Keratinocyte (primary cell): ENCODE results near the gene SLC4A1AP. TPM values are rescaled to one million over a fixed set of nuclear protein-coding genes. Genes with fewer than 3 reads are reported as not detected.
A peak's percentile ranks its signal among the peaks of the same experiment; 100 is the strongest.
"Not testable (repeated sequence)": the region's sequence is repeated elsewhere in the genome, so short reads cannot be mapped to it uniquely, and the experiment has no call there.

Source experiments
- DNase-seq: peaks from one replicate; pipeline ENCODE4 v3.0.0-alpha.2; 2011; ENCODE audit warnings: low read depth, missing footprints, low spot score
- FAIRE-seq: peaks from 2 replicates; lab custom pipeline; 2011; peaks lifted over from hg19 to GRCh38; lab: Jason Lieb, UNC
- H2AFZ ChIP-seq: 2 replicates; pipeline ENCODE4 v1.6.0; 2012; ENCODE audit warnings: low read length, control low read depth, inconsistent platforms; ENCODE audit not compliant: control insufficient read depth
- H3K27ac ChIP-seq: 2 replicates; pipeline ENCODE4 v1.5.1; 2011; ENCODE audit warnings: low read length; ENCODE audit not compliant: control insufficient read depth, insufficient read depth
- H3K27me3 ChIP-seq: 3 replicates; pipeline ENCODE4 v1.6.0; 2011; ENCODE audit warnings: low read length; ENCODE audit not compliant: control insufficient read depth, insufficient read depth; ENCODE audit errors: extremely low read depth
- H3K36me3 ChIP-seq, 2 experiments: 2 replicates in 1 of 2; 3 replicates in 1 of 2; pipeline ENCODE4 v1.5.1; 2011; ENCODE audit warnings: low read length in 2 of 2, mild to moderate bottlenecking in 1 of 2; ENCODE audit not compliant: control insufficient read depth in 2 of 2, insufficient read depth in 2 of 2; ENCODE audit errors: extremely low read depth in 1 of 2
- H3K4me1 ChIP-seq: 3 replicates; pipeline ENCODE4 v1.5.1; 2011; ENCODE audit warnings: low read length; ENCODE audit not compliant: control insufficient read depth, insufficient read depth; ENCODE audit errors: extremely low read depth
- H3K4me2 ChIP-seq: 3 replicates; pipeline ENCODE4 v1.6.0; 2011; ENCODE audit warnings: low read depth, low read length; ENCODE audit not compliant: control insufficient read depth, insufficient read depth; ENCODE audit errors: extremely low read depth
- H3K4me3 ChIP-seq, 3 experiments: fragments of 200-600 bp in 1 of 3; sonication (generic) in 1 of 3; 2 replicates in 2 of 3; 3 replicates in 1 of 3; pipeline ENCODE4 v1.5.1; 2011 to 2016; ENCODE audit warnings: low read length in 3 of 3, mild to moderate bottlenecking in 3 of 3, control low read depth in 2 of 3, inconsistent platforms in 1 of 3, low read depth in 1 of 3, mixed read lengths in 1 of 3, mixed run types in 1 of 3, moderate library complexity in 1 of 3; ENCODE audit not compliant: control insufficient read depth in 2 of 3, insufficient read depth in 2 of 3; ENCODE audit errors: extremely low read depth in 1 of 3
- H3K79me2 ChIP-seq: 2 replicates; pipeline ENCODE4 v1.6.0; 2012; ENCODE audit warnings: low read length; ENCODE audit not compliant: control insufficient read depth, insufficient read depth
- H3K9ac ChIP-seq: 3 replicates; pipeline ENCODE4 v1.6.0; 2011; ENCODE audit warnings: low read length; ENCODE audit not compliant: control insufficient read depth, insufficient read depth; ENCODE audit errors: extremely low read depth
- H3K9me1 ChIP-seq: 3 replicates; pipeline ENCODE4 v1.6.0; 2011; ENCODE audit warnings: low read length; ENCODE audit not compliant: control insufficient read depth, insufficient read depth; ENCODE audit errors: extremely low read depth
- H3K9me3 ChIP-seq: 2 replicates; pipeline ENCODE4 v1.5.1; 2012; ENCODE audit warnings: low read depth, low read length; ENCODE audit not compliant: control insufficient read depth
- H4K20me1 ChIP-seq: 3 replicates; pipeline ENCODE4 v1.6.0; 2011; ENCODE audit warnings: low read length; ENCODE audit not compliant: control insufficient read depth, insufficient read depth; ENCODE audit errors: extremely low read depth
- EZH2 ChIP-seq: IDR thresholded peaks from one replicate; pipeline ENCODE4 v1.6.1; 2012; ENCODE audit warnings: inconsistent platforms, mild to moderate bottlenecking, low read length, moderate library complexity
- dilution Hi-C: fragments of 300-500 bp; cut with MboI; formaldehyde crosslinking; loops from one replicate; pipeline ENCODE4 v1.7.0; 2020; ENCODE audit warnings: low sequenced_read_pairs; ENCODE audit not compliant: extremely low pct_ligation_motif_present
- polyA plus RNA-seq, 5 experiments: library from polyadenylated mRNA; depleted of rRNA in 3 of 5; stranded (reverse) in 3 of 5; stranded (forward) in 1 of 5; unstranded in 1 of 5; fragments of >200 nt; gene quantifications; 1 replicate in 1 of 5; 2 replicates in 3 of 5; 3 replicates in 1 of 5; pipeline versions ENCODE4 v1.2.1 to v1.2.3, GENCODE V29; 2011 to 2012; ENCODE audit warnings: missing spikeins in 2 of 5, low read depth in 1 of 5, low replicate concordance in 1 of 5
- TF ChIP-seq, protein P1 (sequence below), 3 experiments: IDR thresholded peaks in 1 of 3; conservative IDR thresholded peaks in 1 of 3; optimal IDR thresholded peaks in 1 of 3; 2 replicates in 2 of 3; 3 replicates in 1 of 3; pipeline versions ENCODE3 to v1.5.1; 2011; ENCODE audit warnings: low read length in 3 of 3, mild to moderate bottlenecking in 3 of 3, moderate library complexity in 2 of 3, control low read depth in 1 of 3, inconsistent platforms in 1 of 3; ENCODE audit not compliant: insufficient read depth in 2 of 3; ENCODE audit errors: extremely low read depth in 1 of 3

Gene SLC4A1AP
- polyA plus RNA-seq, 1 donor (not counting 4 experiments of a cell fraction or from before 2014, with no cell fraction given), result 17.0 TPM

DNA sequence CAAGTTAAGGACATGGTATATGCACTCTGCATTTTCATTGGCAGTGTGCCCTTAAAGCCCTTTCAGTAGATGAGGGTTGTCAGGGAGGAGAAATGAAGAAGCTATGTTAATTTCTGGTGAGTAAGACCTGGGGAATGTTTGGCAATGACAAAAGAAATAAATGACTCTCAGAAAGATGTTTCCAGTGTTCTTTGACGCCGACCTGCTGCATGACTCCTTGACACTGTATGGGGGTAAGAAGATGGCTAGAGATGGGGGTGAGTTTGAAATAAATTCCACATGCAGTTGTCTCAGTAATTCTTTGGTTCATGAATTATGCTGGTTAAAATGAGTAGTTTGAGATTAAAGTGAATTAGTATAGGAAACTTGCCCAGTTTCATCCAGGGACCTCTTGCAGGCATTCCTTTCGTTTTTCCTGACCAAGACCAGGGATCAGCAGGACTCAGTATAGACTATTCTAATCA lies 40.7 kb upstream of the SLC4A1AP start:
- no peak for TF ChIP-seq EZH2
- TF ChIP-seq, protein P1, sequence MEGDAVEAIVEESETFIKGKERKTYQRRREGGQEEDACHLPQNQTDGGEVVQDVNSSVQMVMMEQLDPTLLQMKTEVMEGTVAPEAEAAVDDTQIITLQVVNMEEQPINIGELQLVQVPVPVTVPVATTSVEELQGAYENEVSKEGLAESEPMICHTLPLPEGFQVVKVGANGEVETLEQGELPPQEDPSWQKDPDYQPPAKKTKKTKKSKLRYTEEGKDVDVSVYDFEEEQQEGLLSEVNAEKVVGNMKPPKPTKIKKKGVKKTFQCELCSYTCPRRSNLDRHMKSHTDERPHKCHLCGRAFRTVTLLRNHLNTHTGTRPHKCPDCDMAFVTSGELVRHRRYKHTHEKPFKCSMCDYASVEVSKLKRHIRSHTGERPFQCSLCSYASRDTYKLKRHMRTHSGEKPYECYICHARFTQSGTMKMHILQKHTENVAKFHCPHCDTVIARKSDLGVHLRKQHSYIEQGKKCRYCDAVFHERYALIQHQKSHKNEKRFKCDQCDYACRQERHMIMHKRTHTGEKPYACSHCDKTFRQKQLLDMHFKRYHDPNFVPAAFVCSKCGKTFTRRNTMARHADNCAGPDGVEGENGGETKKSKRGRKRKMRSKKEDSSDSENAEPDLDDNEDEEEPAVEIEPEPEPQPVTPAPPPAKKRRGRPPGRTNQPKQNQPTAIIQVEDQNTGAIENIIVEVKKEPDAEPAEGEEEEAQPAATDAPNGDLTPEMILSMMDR (optimal IDR thresholded peaks at IDR 0.05 in 1 of 3, IDR thresholded peaks at IDR 0.05 in 1 of 3, conservative IDR thresholded peaks at IDR 0.05 in 1 of 3; ENCODE audit: extremely low read depth in 1 of 3, insufficient read depth in 2 of 3, low read length in 3 of 3), result no peak
- Histone ChIP-seq H3K36me3 (peaks cover 5% of the 10 kb centered on the region in 2 experiments), H4K20me1 (no peaks in the 10 kb centered on the region), H3K9ac (no peak overlapping the region), H3K9me1 (no peaks in the 10 kb centered on the region), H3K4me3 (no peak overlapping the region), H2AFZ (no peak overlapping the region), H3K27ac (no peak overlapping the region), H3K9me3 (no peaks in the 10 kb centered on the region), H3K79me2 (no peaks in the 10 kb centered on the region), H3K27me3 (no peaks in the 10 kb centered on the region), H3K4me2 (no peak overlapping the region), H3K4me1 (peaks cover 30% of the 10 kb centered on the region)
- peak; percentile 64 for FAIRE-seq
- dilution Hi-C loops, result no loop called here
- DNase-seq, result peak; percentile 28

DNA sequence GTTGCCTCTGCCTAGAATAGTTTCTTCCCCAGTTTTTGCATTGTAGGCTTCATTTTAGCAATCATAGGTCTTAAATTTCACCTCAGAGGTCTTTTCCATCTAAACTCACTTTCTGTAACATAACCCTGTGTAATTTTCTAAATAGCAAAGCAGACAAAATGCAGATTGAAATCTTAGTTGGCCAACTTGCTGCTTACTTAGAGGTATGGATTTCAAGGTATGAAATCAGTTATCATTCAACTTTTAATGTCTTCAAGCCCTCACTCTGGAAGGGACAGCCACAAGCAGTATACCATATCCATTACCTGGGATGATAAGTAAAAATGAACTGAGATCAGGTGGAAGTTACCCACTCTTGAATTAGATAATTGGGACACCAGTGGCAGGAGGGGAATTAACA lies 38.7 kb upstream of the SLC4A1AP start:
- dilution Hi-C loops, result no loop called here

DNA sequence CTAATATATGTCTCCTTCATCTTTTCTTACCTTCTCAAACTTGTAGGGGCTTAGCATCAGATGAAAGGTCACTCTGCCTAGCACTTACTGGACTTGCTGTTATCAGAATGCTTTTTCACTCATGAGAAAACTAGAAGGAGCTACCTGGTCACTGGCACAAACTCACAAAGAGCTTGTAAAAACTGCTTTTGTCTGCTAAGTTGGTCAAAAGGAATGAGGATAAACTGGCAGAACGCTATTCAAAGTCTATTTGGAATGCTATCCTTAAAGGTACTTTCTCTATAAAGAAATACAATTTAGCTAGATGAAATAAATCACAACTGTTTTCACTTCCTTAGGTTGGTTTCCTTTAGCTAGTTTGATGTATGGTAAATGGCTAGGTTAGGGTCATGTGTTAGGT lies 37.4 kb upstream of the SLC4A1AP start:
- H2AFZ ChIP-seq, H3K9me1 ChIP-seq, H3K9ac ChIP-seq, H3K27me3 ChIP-seq, H3K4me2 ChIP-seq, H3K4me3 ChIP-seq, H4K20me1 ChIP-seq, H3K9me3 ChIP-seq, DNase-seq, dilution Hi-C loops: not testable (repeated sequence)
- FAIRE-seq, result peak; percentile 9
- Histone ChIP-seq H3K79me2 (peaks cover 19% of the 10 kb centered on the region), H3K36me3 (peaks cover 6 to 10% of the 10 kb centered on the region in 2 experiments), H3K27ac (peak overlapping the region; percentile 4), H3K4me1 (peaks cover 41% of the 10 kb centered on the region)

More for the DNA sequence above, 38.7 kb upstream of the SLC4A1AP start:
- DNase-seq (no peak), FAIRE-seq (no peak)
- H3K9me1 ChIP-seq, result no peaks in the 10 kb centered on the region
- H3K4me1 ChIP-seq, result peaks cover 36% of the 10 kb centered on the region
- no peaks in the 10 kb centered on the region for H4K20me1 ChIP-seq
- no peaks in the 10 kb centered on the region for H3K9me3 ChIP-seq
- H3K27ac ChIP-seq, result no peak overlapping the region
- H3K9ac ChIP-seq, result no peak overlapping the region
- no peak overlapping the region for H2AFZ ChIP-seq
- peaks cover 10% of the 10 kb centered on the region for H3K79me2 ChIP-seq
- H3K4me2 ChIP-seq, result no peak overlapping the region
- TF ChIP-seq EZH2, result no peak
- TF ChIP-seq, protein P1 (optimal IDR thresholded peaks at IDR 0.05 in 1 of 3, IDR thresholded peaks at IDR 0.05 in 1 of 3, conservative IDR thresholded peaks at IDR 0.05 in 1 of 3; ENCODE audit: extremely low read depth in 1 of 3, insufficient read depth in 2 of 3, low read length in 3 of 3), result no peak
- H3K4me3 ChIP-seq, result no peak overlapping the region
- no peaks in the 10 kb centered on the region for H3K27me3 ChIP-seq
- peaks cover 5% of the 10 kb centered on the region in 2 experiments for H3K36me3 ChIP-seq

DNA sequence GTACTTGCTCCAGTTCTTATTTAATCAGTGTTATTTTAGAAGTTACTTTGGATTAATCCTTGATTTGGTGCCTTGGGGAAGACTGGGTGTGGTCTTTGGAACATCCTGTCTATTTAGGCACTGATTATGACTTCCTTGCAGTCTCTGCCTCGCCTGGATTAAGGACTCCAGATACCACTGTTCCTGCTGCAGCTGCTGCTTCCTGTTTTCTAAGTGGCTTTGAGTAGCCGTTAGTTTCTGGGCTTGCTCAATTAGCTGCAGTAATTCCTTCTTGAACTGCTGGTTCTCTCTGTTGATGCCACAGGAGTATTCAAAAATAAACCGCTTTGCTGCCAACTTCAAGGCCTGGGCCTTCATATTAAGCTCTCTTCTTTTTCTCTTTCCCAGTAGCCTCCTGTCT lies 36.8 kb upstream of the SLC4A1AP start:
- H3K4me2 ChIP-seq, result peak overlapping the region; percentile 76
- peak; percentile 73 for FAIRE-seq

More for the DNA sequence above, 36.8 kb upstream of the SLC4A1AP start:
- H2AFZ ChIP-seq, H3K9ac ChIP-seq, H3K9me1 ChIP-seq, H3K27me3 ChIP-seq, H3K4me3 ChIP-seq, H3K9me3 ChIP-seq, H4K20me1 ChIP-seq, dilution Hi-C loops, DNase-seq: not testable (repeated sequence)
- Histone ChIP-seq H3K4me1 (peaks cover 41% of the 10 kb centered on the region), H3K27ac (peak overlapping the region; percentile 99), H3K79me2 (peaks cover 22% of the 10 kb centered on the region), H3K36me3 (peaks cover 6 to 16% of the 10 kb centered on the region in 2 experiments)
